Fibroblast of skin of scalp (primary cell): ENCODE data around the gene PRCD. TPM values are rescaled to one million over a fixed set of nuclear protein-coding genes. Genes with fewer than 3 reads are reported as not detected.

ENCODE experiments used
- DNase-seq: peaks from one replicate; pipeline ENCODE4 v3.0.0-alpha.2; 2013
- polyA plus RNA-seq, 2 experiments: library from polyadenylated mRNA; unstranded; fragments of 120-200 nt; gene quantifications; one replicate each; pipeline ENCODE4 v1.2.1, GENCODE V29; 2013; ENCODE audit not compliant: insufficient read length in 2 of 2

Gene PRCD
- polyA plus RNA-seq (2013, experiment 1 of 2; ENCODE audit: insufficient read length) = 0.83 TPM
- 0.81 TPM for polyA plus RNA-seq (2013, experiment 2 of 2; ENCODE audit: insufficient read length)

GRCh38 chr17:76539631-76540271, at the start of gene PRCD:
TSS of gene PRCD (plus strand) at chr17:76540044. CDS start at chr17:76540142, 98 bp downstream.
- no peak for DNase-seq

- no peak for DNase-seq
Observed at GRCh38 chr17:76490112-76490710, 49.6 kb upstream of the PRCD start.

GRCh38 chr17:76491271-76492122, 48.3 kb upstream of the PRCD start:
- no peak for DNase-seq

GRCh38 chr17:76492123-76492988, 47.5 kb upstream of the PRCD start:
- DNase-seq = no peak

- peak; percentile 61 for DNase-seq
Observed at GRCh38 chr17:76492989-76493501, 46.8 kb upstream of the PRCD start.

GRCh38 chr17:76493505-76494167, 46.2 kb upstream of the PRCD start:
- no peak for DNase-seq

- no peak for DNase-seq
Observed at GRCh38 chr17:76495663-76496400, 44.0 kb upstream of the PRCD start.

- no peak for DNase-seq
Observed at GRCh38 chr17:76496464-76496863, 43.4 kb upstream of the PRCD start.

- no peak for DNase-seq
Observed at GRCh38 chr17:76497699-76497978, 42.2 kb upstream of the PRCD start.

GRCh38 chr17:76497979-76498875, 41.6 kb upstream of the PRCD start:
- DNase-seq = peak; percentile 83

- no peak for DNase-seq
Observed at GRCh38 chr17:76498876-76499251, 41.0 kb upstream of the PRCD start.

- DNase-seq = no peak
Observed at GRCh38 chr17:76499267-76499667, 40.6 kb upstream of the PRCD start.

GRCh38 chr17:76500074-76500746, 39.6 kb upstream of the PRCD start:
- no peak for DNase-seq

- DNase-seq = no peak
Observed at GRCh38 chr17:76500747-76501017, 39.2 kb upstream of the PRCD start.

- peak; percentile 63 for DNase-seq
Observed at GRCh38 chr17:76501018-76501826, 38.6 kb upstream of the PRCD start, which contains the start of gene RHBDF2. TSS of gene RHBDF2 (minus strand) at chr17:76501423. CDS start at chr17:76481524, 19,899 bp downstream.

GRCh38 chr17:76501827-76502307, 38.0 kb upstream of the PRCD start:
- no peak for DNase-seq

GRCh38 chr17:76502341-76503211, 37.3 kb upstream of the PRCD start:
- DNase-seq = no peak

GRCh38 chr17:76504117-76504516, 35.7 kb upstream of the PRCD start:
- no peak for DNase-seq
